Epidermal melanocyte (primary cell): Measurements from ENCODE around the gene OR11H7.
"Not testable (repeated sequence)": the region's sequence is repeated elsewhere in the genome, so short reads cannot be mapped to it uniquely, and the experiment has no call there.

Source experiments
- DNase-seq: peaks from one replicate; pipeline ENCODE4 v3.0.0; 2011; ENCODE audit warnings: low spot score; ENCODE audit not compliant: insufficient read length

Gene OR11H7

GRCh38 chr14:20228681-20229080, at the start of gene OR11H7:
Gene OR11H7 (plus strand): TSS chr14:20228981.
- no peak for DNase-seq

- DNase-seq, result no peak
Observed at GRCh38 chr14:20179218-20179617, 49.6 kb upstream of the OR11H7 start.

GRCh38 chr14:20179880-20180279, 48.9 kb upstream of the OR11H7 start:
- no peak for DNase-seq

GRCh38 chr14:20180486-20180885, 48.3 kb upstream of the OR11H7 start:
- DNase-seq, result no peak

GRCh38 chr14:20184181-20184580, 44.6 kb upstream of the OR11H7 start:
- no peak for DNase-seq

GRCh38 chr14:20190596-20190995, 38.2 kb upstream of the OR11H7 start, which contains the start of gene OR11G2:
Gene OR11G2 (plus strand): TSS chr14:20190896. CDS start chr14:20197438, 6,542 bp downstream.
- DNase-seq, result no peak

- no peak for DNase-seq
Observed at GRCh38 chr14:20191396-20191795, 37.4 kb upstream of the OR11H7 start.

- no peak for DNase-seq
Observed at GRCh38 chr14:20194101-20194500, 34.7 kb upstream of the OR11H7 start.

GRCh38 chr14:20195170-20195569, 33.6 kb upstream of the OR11H7 start:
- not testable (repeated sequence) for DNase-seq

GRCh38 chr14:20195911-20196310, 32.9 kb upstream of the OR11H7 start:
- DNase-seq, result no peak

- no peak for DNase-seq
Observed at GRCh38 chr14:20197459-20197858, 31.3 kb upstream of the OR11H7 start.

- DNase-seq, result no peak
Observed at GRCh38 chr14:20198991-20199390, 29.8 kb upstream of the OR11H7 start.

- DNase-seq, result no peak
Observed at GRCh38 chr14:20204721-20205120, 24.1 kb upstream of the OR11H7 start.

GRCh38 chr14:20209595-20209994, 19.2 kb upstream of the OR11H7 start:
- DNase-seq, result no peak

- DNase-seq, result not testable (repeated sequence)
Observed at GRCh38 chr14:20212406-20212805, 16.4 kb upstream of the OR11H7 start.

- DNase-seq, result no peak
Observed at GRCh38 chr14:20215196-20215595, 13.6 kb upstream of the OR11H7 start.

- DNase-seq, result no peak
Observed at GRCh38 chr14:20219033-20219432, 9.7 kb upstream of the OR11H7 start.

GRCh38 chr14:20223410-20223809, 5.4 kb upstream of the OR11H7 start, which contains the start of gene OR11H6:
Gene OR11H6 (plus strand): TSS chr14:20223710. CDS start chr14:20223710, 0 bp downstream.
- no peak for DNase-seq

GRCh38 chr14:20235415-20235814, 6.6 kb downstream of the OR11H7 start:
- DNase-seq, result not testable (repeated sequence)

GRCh38 chr14:20247646-20248246, 19.0 kb downstream of the OR11H7 start:
- no peak for DNase-seq

- peak; percentile 50 for DNase-seq
Observed at GRCh38 chr14:20262642-20263128, 33.9 kb downstream of the OR11H7 start.

GRCh38 chr14:20264361-20264760, 35.6 kb downstream of the OR11H7 start:
- DNase-seq, result not testable (repeated sequence)

GRCh38 chr14:20274062-20274461, 45.3 kb downstream of the OR11H7 start:
- no peak for DNase-seq
